Suppressor macrophage (primary cell): ENCODE measurements around the gene MTMR1.

Source experiments
- DNase-seq, 4 experiments: peaks; one replicate each; pipeline ENCODE4 v3.0.0-alpha.2; 2020 to 2022

Gene MTMR1

GRCh38 chrX:150762258-150763165 lies 69.3 kb downstream of the MTMR1 start:
- no peak for DNase-seq

DNA sequence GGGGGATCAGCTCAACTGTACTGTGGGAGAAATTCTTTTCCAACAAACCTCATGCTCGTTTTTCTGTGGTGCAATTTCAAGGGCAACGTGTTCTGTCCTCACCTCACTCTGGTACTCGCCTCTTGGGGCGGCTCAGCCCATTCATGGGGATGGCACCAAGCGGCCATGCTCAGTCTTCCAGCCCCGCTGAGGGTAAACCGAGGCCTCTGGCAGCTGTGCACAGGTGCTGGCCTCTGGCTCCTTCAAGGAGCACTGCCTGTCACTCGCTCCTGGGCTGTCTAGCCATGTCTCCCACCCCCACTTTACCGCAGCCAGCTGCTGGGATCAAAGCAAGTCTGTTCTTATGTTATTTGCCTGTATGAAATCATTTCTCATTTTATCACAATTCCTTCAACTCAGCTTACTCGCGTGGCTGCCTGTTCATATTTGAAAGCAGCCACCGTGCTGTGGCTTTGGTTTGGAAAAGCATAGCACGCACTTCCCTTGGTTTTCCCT lies 70.2 kb downstream of the MTMR1 start:
- no peak for DNase-seq

- DNase-seq: no peak
These were observed 70.6 kb downstream of the MTMR1 start for GRCh38 chrX:150763810-150764209.

DNA sequence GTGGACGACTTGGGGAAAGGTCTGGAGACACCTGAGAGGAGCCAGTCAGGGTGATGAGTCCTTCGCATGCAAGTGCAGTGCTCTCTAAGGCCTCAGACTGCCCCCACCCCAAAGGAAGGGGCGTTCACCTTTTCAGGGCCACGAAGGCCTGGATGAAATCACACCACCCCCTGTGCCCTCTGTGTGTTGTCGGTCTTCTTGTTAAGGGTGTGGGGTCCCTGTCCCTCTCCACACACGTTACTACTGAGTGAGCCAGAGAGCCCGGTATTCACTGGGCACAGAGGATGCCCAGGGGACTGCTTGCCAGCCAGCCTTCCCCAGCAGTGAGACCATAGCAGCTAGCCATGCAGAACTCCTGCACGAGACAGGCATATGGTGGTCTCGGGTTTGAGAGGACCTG lies 72.0 kb downstream of the MTMR1 start:
- no peak for DNase-seq

DNA sequence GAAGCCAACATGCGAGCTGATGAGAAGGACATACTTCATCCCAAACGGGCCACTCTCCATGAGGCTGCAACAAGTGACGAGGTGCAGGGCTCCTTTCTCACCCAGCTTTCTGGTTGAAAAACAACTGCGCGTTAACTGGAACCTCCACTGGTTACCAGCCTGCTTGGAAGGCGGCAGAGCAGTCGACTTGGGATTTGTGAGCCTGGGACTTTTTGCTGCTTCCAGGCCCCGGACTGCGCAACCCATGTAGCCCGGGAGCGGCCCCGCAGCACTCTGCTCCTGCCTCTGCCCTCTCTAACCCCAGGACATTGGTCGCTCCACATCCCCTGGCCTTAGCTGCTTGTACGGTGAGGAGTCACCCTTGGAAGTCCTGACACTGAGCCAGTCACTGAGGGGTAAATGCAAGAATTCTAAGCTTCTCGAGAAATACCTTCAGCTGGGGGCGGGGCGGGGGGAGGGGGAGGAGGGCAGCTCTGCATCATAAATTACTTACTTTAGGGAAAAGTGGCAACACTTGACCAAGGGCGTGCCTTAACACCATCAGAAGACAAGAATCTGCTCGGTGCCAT lies 72.7 kb downstream of the MTMR1 start:
- no peak for DNase-seq

DNA sequence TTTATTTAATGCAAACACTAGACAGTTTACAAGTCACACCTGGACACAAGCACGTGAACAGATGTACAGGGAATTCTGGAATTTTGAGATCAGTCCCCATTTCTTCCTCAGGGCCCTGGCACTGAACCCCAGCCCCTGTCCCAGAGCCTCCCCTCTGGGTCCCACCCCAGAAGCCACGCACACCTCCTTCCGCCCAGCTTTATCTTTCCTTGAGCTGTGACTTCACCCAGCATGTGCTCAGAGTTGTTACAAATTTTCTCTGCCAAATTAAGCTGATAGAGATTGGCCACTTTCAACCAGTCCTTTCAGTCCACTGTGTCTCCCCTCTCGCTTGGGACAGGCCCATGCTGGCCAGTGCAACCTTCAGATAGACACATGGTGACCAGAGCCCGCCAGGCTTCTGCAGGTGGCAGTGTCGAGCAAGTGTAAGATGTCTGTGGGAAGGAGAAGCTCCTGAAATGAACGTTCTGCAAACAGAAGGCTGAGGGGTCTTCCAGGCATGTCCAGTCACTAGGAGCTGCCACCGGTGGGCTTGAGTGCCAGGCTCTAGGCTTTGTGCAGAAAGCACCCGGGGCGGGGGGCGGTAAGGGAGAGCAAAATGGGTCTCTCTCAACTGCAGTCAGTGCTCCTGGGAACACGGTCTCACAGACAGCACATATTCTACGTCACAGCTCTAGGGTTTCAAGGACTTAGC lies 73.3 kb downstream of the MTMR1 start:
- no peak for DNase-seq

GRCh38 chrX:150767045-150767395 lies 73.8 kb downstream of the MTMR1 start:
- DNase-seq: peak in 3 of 4 experiments; percentile 29 to 57 (median 32)

- DNase-seq: peak; percentile 58 to 75 (median 68)
These were observed 74.4 kb downstream of the MTMR1 start for GRCh38 chrX:150767475-150768131.

- DNase-seq: peak in 3 of 4 experiments; percentile 4 to 41 (median 9)
These were observed 74.9 kb downstream of the MTMR1 start for GRCh38 chrX:150768132-150768485.

GRCh38 chrX:150768580-150769190 lies 75.5 kb downstream of the MTMR1 start:
- DNase-seq: no peak

GRCh38 chrX:150769408-150769807 lies 76.2 kb downstream of the MTMR1 start:
- DNase-seq: no peak

- no peak for DNase-seq
These were observed 77.4 kb downstream of the MTMR1 start for GRCh38 chrX:150770623-150771022.

DNA sequence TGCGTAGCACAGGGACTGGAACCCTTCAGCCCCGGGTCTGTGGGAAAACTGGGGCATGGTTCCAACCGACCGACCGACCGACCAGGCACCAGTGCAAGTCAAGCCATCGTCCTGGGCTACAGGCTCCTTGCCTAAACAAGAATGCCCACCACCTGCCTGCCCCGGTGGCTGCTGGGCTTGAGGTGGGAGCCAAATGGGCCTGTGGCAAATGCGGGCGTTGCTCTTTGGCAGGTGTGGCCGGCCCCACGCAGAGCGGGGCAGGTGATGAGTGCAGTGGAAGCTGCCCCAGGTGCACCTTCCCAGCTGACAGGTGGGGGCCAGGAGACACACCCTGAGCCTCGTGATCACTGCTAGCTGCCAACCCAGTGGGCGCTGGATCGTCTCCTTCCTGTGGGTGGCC lies 77.9 kb downstream of the MTMR1 start:
- no peak for DNase-seq

GRCh38 chrX:150772150-150772970 lies 79.2 kb downstream of the MTMR1 start:
- DNase-seq: peak; percentile 70 to 86 (median 82)

- no peak for DNase-seq
These were observed 79.9 kb downstream of the MTMR1 start for GRCh38 chrX:150773117-150773516.

GRCh38 chrX:150773634-150774033 lies 80.4 kb downstream of the MTMR1 start:
- no peak for DNase-seq

DNA sequence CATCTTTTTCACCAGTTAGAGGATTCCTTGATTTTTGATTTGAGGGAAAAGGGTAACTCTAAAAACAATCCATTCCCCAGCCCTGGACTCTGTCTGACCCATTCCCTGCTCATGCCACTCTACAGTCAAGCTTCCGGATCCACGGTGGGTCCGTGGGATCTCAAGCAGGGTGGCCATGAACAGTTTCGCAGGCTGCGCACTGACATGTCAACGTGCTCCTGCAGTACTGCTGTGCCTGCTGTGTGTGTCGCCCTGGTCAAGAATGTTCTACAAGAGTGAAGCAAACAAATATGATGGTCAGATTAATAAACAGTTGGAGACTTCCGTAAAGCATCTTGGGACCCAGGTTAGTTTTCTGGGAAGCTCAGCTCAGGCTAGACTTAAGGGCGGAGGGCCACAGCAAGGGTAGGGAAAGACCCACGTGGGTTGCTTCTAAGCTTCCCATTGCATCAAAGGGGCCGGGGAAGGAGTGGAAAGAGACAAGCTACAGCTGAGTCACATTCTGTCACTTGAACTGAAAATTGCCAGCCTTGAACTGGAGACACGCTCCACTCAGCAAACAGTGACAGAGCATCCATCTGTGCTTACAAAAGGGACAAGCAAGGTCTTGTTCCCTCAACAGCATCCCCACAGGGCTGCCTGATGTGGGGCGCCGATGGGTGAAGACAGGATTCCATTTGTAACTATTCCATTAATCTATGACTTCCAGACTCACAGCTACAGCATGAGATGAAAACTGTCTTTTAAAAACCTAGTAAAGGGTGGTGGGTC lies 81.8 kb downstream of the MTMR1 start:
- DNase-seq: no peak

GRCh38 chrX:150775569-150776350 lies 82.6 kb downstream of the MTMR1 start:
- no peak for DNase-seq

- DNase-seq: no peak
These were observed 84.3 kb downstream of the MTMR1 start for GRCh38 chrX:150777328-150777992.
